Hippocampal formation (tissue), 2 donors: ENCODE measurements around the gene LLGL1.

Source experiments
- DNase-seq, 2 donors: peaks; one replicate each; lab custom pipeline; 2025; lab: John Stamatoyannopoulos, UW

LLGL1 gene

DNA sequence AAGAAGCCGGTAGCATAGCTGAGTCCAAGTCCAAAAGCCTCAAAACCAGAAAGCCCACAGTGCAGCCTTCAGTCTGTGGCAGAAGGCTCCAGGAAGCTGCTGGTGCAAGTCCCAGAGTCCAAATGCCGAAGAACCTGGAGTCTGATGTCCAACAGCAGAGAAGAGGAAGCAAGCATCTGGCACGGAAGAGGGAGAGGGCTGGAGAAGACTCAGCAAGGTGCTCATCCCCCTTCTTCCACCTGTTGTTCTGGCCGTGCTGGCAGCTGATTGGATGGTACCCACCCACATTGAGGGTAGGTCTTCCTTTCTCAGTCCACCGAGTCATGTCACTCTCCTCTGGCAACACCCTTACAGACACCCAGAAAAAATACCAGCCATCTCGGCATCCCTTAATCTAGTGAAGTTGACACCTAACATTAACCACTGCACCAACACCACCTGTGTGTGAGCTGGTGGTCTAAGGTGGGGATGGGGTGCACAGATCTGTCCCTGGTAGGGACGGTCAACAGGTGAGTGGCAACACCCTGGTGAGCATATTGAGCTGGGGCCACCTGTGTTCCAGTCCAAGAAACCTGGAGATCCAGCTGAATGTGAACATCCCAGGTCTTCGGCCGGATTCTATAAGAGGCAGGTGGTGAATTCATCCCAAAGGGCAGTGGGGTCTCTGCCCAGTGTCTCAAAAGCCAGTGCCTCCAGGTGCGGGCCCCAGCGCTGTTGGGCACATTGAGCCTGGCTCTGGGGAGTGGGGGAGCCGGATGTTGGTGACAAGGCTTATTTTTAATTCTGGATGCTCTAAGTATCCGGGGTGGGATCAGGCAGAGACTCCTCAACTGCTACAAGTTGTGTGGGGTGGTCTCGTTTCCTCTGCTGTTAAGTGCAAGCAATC is 44.9 kb downstream of the LLGL1 start:
- DNase-seq: no peak

DNA sequence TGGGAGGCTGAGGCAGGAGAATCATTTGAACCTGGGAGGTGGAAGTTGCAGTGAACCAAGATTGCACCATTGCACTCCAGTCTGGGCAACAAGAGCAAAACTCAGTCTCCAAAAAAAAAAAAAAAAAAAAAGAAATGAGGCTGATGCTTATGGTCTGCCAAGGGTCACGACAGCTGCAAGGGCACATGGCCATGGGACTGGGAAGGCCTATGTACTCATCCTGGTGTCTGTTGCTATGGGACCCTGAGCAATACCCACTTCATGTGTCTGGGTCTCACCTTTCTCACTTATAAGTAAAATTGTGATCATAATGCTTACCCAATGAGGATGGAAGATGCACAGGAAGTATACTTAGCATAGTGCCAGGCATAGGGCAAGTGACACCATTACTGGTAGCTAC is 51.6 kb downstream of the LLGL1 start:
- no peak for DNase-seq

DNA sequence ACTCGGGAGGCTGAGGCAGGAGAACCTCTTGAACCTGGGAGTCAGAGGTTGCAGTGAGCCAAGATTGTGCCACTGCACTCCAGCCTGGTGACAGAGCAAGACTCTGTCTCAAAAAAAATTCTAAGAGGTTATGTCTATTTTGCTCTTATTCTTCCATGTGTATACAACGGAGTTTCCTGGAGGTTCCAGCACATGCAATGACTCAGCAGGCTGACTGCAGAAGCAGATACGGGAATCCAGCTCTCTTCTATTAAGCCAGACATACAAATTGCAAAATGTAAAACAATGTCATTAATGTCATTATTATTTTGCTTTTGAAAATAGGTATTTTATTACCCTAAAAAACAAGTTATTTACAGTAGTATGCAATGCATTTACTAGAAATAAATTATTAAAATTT is 53.4 kb downstream of the LLGL1 start:
- no peak for DNase-seq

DNA sequence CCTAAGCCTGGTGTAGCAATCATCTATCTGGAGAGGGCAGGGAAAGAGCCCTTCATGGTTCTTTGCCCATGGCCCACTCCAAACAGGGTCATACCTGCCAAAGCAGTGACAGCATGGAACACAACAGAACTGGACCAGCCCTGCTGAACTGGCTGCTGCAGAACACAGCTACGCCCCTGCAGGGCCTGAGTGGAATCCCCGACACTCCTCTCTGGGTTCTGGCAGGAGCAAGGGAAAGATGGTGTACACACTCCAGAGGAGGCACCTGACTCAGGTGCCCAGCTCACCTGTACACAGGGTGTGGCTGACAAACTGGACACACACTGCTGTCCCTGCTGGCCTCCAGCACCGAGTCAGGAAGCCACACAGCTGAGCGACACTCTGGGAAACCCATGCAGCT is 54.8 kb downstream of the LLGL1 start:
- DNase-seq: no peak

DNA sequence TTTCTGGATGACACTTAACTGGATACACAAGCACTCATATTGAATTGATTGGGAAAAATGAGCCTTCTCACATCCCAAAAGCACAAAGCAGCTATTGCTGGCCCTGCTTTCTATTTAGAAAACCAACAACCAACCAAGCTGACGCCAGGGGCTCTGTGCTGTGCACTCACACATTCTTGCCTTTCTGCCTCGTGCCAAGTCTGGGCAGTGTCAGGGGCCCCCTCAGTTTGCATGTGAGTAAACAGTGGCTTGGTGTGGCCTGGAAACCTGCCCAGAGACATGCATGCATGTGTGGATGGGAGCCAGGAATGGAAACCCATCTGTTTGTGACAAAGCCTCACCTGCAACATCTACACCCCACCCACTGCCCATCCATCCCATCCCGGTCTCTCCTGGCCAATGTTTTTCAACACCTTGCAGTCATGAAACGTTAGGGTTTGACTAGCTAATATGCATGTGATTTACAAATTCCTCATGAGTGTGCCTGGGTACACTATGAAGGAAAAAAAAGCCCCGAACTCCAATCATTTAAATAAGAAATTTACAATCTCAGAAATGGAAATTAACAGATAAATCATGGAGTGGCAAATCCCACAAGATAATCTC is 55.4 kb downstream of the LLGL1 start:
- no peak for DNase-seq

DNA sequence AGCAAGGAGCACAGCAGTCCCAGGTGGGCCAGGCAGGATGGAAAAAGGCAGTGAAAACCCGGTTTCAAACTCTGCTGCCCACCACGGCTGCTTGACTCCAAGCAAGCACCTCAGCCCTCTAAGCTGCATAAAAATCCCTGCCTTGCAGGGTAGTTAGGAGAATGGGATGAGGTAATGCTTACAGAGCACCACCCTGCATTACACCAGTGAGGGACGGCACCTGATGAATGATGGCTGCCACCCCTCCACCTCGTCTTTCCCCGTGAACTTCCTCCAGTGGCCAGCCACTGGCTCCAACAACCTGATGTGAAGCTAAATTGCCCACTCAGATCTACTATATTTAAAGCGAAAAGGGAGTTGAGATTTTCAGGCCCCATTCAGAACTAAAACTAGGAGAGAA is 56.4 kb downstream of the LLGL1 start:
- DNase-seq: no peak

DNA sequence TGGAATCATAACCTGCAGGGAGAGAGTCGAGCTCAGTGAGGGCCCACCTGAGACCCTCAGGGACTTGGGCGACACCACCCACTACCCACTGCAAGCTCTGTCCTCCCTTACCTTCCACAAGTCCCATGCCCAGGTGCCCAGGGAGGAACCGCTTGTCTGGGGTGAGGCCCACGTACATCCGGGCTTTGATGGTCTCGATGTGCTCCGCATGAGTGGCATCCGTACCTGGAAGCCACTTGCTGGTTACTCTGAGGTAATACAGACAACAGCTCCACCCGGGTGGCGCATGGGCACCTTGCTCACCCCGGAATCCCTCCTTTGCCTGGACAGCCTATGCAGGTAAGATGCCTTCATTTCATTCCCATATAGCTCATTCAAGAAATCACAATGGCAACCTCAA is 59.9 kb downstream of the LLGL1 start:
- DNase-seq: no peak

DNA sequence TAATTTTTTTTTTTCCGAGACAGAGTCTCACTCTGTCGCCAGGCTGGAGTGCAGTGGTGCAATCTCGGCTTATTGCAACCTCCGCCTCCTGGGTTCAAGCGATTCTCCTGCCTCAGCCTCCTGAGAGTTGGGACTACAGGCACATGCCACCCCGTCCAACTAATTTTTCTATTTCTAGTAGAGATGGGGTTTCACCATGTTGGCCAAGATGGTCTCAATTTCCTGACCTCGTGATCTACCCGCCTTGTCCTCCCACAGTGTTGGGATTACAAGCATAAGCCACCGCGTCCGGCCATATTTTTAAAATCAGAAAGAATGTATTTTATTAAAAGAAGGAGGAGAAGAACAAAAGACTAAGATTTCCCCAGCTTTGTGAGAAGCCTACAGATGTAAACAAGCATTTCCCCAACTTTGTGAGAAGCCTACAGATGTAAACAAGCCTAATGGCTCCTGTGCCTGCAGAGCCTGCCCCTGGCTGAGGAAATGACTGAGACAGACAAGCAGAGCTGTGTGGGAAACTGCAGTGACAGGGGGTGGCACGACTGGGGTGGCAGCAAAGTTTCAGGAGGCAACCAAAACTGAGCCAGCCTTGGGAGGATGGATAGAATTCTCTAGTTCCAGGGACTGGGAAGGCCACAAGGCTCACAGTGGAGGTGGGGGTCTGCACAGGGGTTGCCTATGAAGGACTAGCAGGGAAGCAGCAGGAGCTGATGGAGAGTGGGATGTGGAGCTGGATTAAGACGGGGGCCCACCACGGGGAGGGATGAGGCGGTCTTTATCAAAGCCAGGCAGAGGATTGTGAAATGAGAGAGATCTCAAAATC is 66.5 kb downstream of the LLGL1 start:
- no peak for DNase-seq
